ACHN (cell line): ENCODE measurements around the gene AGTRAP.

Experiments
- DNase-seq: peaks from one replicate; pipeline ENCODE4 v3.0.0-alpha.2; 2015
- in situ Hi-C: cut with HindIII; loops from 2 replicates; pipeline ENCODE4 v1.10.0; 2017; ENCODE audit warnings: low sequenced_read_pairs, low pct_ligation_motif_present, low pct_unique_long_range_greater_than_20kb

Gene AGTRAP

GRCh38 chr1:11790101-11790879 lies 54.4 kb downstream of the AGTRAP start:
- no peak for DNase-seq
- in situ Hi-C loops, result no loop called here

GRCh38 chr1:11790880-11791715 lies 55.2 kb downstream of the AGTRAP start:
- in situ Hi-C loops, result no loop called here
- DNase-seq, result no peak

GRCh38 chr1:11792106-11792505 lies 56.2 kb downstream of the AGTRAP start:
- no peak for DNase-seq

GRCh38 chr1:11793819-11794218 lies 57.9 kb downstream of the AGTRAP start:
- in situ Hi-C loops, result no loop called here
- no peak for DNase-seq

More at GRCh38 chr1:11792106-11792505, 56.2 kb downstream of the AGTRAP start:
- in situ Hi-C loops, result no loop called here

- no peak for DNase-seq
- in situ Hi-C loops, result no loop called here
Measured at GRCh38 chr1:11794446-11795237, 58.7 kb downstream of the AGTRAP start.

- in situ Hi-C loops, result no loop called here
- no peak for DNase-seq
Measured at GRCh38 chr1:11795238-11795890, 59.4 kb downstream of the AGTRAP start.

GRCh38 chr1:11796036-11796828 lies 60.3 kb downstream of the AGTRAP start:
- in situ Hi-C loops, result no loop called here
- DNase-seq, result peak; percentile 92

GRCh38 chr1:11797525-11798216 lies 61.7 kb downstream of the AGTRAP start:
- DNase-seq, result peak; percentile 78
- in situ Hi-C loops, result no loop called here

- in situ Hi-C loops, result no loop called here
- no peak for DNase-seq
Measured at GRCh38 chr1:11799099-11799498, 63.2 kb downstream of the AGTRAP start.

- in situ Hi-C loops, result no loop called here
- no peak for DNase-seq
Measured at GRCh38 chr1:11799896-11800295, 64.0 kb downstream of the AGTRAP start.

- DNase-seq, result no peak
- in situ Hi-C loops, result no loop called here
Measured at GRCh38 chr1:11800391-11800755, 64.4 kb downstream of the AGTRAP start.
